Gastroesophageal sphincter (tissue), 3 donors: ENCODE measurements around the gene ECEL1.

Experiments
- CTCF ChIP-seq, 4 experiments: fragments of 200-600 bp in 2 of 4; fragments of 450-650 bp in 2 of 4; sonication (generic) in 1 of 4; IDR thresholded peaks; one replicate each; pipeline ENCODE4 v1.5.1; 2017 to 2019; ENCODE audit warnings: antibody characterized with exemption in 4 of 4, mild to moderate bottlenecking in 2 of 4, moderate library complexity in 2 of 4
- EP300 ChIP-seq: sonication (generic); formaldehyde crosslinking; IDR thresholded peaks from one replicate; pipeline ENCODE4 v1.6.1; 2017; ENCODE audit warnings: antibody characterized with exemption, mild to moderate bottlenecking
- POLR2A ChIP-seq, 2 donors: fragments of 450-650 bp; IDR thresholded peaks; one replicate each; pipeline ENCODE4 v1.6.1; 2017; ENCODE audit warnings: antibody characterized with exemption in 2 of 2, mild to moderate bottlenecking in 2 of 2, moderate library complexity in 1 of 2

GRCh38 chr2:232486558-232487384 lies 863 bp downstream of the ECEL1 start:
- TF ChIP-seq POLR2A (IDR thresholded peaks at IDR 0.05), result no peak
- no peak for TF ChIP-seq EP300
- no peak for TF ChIP-seq CTCF (IDR thresholded peaks at IDR 0.05)
